ENCODE results near the gene HCN2. TPM values are rescaled to one million over a fixed set of nuclear protein-coding genes. Genes with fewer than 3 reads are reported as not detected.

Gene HCN2
- total and polyA plus RNA-seq, 2 of the 13 experiments (the other 11 are each of a cell fraction or from before 2014, with no cell fraction given): 0.01 TPM; not detected in 1

DNA sequence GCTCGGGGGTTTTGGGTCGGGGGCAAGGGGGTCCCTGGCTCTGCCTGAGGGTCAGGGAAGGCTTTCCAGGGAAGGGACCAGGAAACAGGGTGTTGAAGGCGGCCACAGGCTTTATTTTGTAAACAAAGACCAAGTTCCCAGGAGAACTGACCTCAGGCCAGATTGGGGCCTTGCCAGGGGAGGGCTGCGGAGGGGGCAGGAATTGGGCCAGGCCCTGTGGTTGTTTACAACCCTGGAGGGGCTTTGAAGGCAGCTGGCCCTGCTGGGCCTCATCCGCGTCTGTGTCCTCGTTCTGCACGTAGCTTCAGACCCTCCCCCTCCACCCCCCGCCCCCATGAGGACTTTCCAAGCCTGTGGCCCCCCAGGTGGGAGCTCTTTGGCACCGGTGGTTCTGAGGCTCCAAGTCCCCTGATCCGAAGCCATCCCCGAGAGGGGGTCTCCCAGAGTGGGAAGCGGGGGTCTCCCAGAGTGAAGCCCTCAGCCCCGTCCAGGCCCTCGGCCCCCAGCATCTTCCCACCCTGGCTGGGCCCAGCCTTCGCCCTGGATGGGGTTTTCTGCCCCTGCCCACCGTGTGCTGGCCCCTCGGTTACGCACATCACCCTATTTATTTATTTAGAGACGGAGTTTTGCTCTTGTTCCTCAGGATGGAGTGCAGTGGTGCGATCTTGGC lies 30.8 kb upstream of the HCN2 start (continued):
- TF ChIP-seq, protein P1, sequence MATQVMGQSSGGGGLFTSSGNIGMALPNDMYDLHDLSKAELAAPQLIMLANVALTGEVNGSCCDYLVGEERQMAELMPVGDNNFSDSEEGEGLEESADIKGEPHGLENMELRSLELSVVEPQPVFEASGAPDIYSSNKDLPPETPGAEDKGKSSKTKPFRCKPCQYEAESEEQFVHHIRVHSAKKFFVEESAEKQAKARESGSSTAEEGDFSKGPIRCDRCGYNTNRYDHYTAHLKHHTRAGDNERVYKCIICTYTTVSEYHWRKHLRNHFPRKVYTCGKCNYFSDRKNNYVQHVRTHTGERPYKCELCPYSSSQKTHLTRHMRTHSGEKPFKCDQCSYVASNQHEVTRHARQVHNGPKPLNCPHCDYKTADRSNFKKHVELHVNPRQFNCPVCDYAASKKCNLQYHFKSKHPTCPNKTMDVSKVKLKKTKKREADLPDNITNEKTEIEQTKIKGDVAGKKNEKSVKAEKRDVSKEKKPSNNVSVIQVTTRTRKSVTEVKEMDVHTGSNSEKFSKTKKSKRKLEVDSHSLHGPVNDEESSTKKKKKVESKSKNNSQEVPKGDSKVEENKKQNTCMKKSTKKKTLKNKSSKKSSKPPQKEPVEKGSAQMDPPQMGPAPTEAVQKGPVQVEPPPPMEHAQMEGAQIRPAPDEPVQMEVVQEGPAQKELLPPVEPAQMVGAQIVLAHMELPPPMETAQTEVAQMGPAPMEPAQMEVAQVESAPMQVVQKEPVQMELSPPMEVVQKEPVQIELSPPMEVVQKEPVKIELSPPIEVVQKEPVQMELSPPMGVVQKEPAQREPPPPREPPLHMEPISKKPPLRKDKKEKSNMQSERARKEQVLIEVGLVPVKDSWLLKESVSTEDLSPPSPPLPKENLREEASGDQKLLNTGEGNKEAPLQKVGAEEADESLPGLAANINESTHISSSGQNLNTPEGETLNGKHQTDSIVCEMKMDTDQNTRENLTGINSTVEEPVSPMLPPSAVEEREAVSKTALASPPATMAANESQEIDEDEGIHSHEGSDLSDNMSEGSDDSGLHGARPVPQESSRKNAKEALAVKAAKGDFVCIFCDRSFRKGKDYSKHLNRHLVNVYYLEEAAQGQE (IDR thresholded peaks at IDR 0.05; ENCODE audit: borderline replicate concordance in 1 of 2, low read depth in 1 of 2, low read length in 2 of 2): peak in 1 of 2 experiments; percentile 29; a peak in 1 of 4 replicates
- no peak for TF ChIP-seq MEIS2 (CRISPR knock-in tag; IDR thresholded peaks at IDR 0.05)
- TF ChIP-seq MTA1 (CRISPR knock-in tag; IDR thresholded peaks at IDR 0.05; ENCODE audit: borderline replicate concordance): 0 out of 2 replicates have a peak, but pooled peaks have one; percentile 43
- no peak for TF ChIP-seq ARNTL (CRISPR knock-in tag; IDR thresholded peaks at IDR 0.05)
- TF ChIP-seq IRF2 (CRISPR knock-in tag; IDR thresholded peaks at IDR 0.05): 0 out of 2 replicates have a peak, but pooled peaks have one; percentile 13
- TF ChIP-seq YEATS4 (CRISPR knock-in tag; IDR thresholded peaks at IDR 0.05; ENCODE audit: borderline replicate concordance): peak; percentile 32; the same call in 1 of the 2 replicates
- TF ChIP-seq MTF1 (CRISPR knock-in tag; IDR thresholded peaks at IDR 0.05): no peak
- TF ChIP-seq ZNF781 (CRISPR knock-in tag; IDR thresholded peaks at IDR 0.05; ENCODE audit: borderline replicate concordance, not compliant biosample characterization): no peak
- no peak for TF ChIP-seq TBL1XR1 (IDR thresholded peaks at IDR 0.05; ENCODE audit: borderline replicate concordance, low read length, partially characterized antibody)
- TF ChIP-seq KDM5A (IDR thresholded peaks at IDR 0.05; ENCODE audit: borderline replicate concordance, low read length): no peak
- TF ChIP-seq ZNF331 (CRISPR knock-in tag; IDR thresholded peaks at IDR 0.05): no peak
- 0 out of 2 replicates have a peak, but pooled peaks have one; percentile 16 for TF ChIP-seq MYC (CRISPR knock-in tag; IDR thresholded peaks at IDR 0.05; ENCODE audit: borderline replicate concordance)
- no peak for TF ChIP-seq HOXA7 (CRISPR knock-in tag; IDR thresholded peaks at IDR 0.05)
- TF ChIP-seq HNRNPK (IDR thresholded peaks at IDR 0.05; ENCODE audit: low read depth, low read length, poor library complexity, severe bottlenecking): no peak
- TF ChIP-seq, protein P2, sequence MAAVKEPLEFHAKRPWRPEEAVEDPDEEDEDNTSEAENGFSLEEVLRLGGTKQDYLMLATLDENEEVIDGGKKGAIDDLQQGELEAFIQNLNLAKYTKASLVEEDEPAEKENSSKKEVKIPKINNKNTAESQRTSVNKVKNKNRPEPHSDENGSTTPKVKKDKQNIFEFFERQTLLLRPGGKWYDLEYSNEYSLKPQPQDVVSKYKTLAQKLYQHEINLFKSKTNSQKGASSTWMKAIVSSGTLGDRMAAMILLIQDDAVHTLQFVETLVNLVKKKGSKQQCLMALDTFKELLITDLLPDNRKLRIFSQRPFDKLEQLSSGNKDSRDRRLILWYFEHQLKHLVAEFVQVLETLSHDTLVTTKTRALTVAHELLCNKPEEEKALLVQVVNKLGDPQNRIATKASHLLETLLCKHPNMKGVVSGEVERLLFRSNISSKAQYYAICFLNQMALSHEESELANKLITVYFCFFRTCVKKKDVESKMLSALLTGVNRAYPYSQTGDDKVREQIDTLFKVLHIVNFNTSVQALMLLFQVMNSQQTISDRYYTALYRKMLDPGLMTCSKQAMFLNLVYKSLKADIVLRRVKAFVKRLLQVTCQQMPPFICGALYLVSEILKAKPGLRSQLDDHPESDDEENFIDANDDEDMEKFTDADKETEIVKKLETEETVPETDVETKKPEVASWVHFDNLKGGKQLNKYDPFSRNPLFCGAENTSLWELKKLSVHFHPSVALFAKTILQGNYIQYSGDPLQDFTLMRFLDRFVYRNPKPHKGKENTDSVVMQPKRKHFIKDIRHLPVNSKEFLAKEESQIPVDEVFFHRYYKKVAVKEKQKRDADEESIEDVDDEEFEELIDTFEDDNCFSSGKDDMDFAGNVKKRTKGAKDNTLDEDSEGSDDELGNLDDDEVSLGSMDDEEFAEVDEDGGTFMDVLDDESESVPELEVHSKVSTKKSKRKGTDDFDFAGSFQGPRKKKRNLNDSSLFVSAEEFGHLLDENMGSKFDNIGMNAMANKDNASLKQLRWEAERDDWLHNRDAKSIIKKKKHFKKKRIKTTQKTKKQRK (IDR thresholded peaks at IDR 0.05; ENCODE audit: low read length): no peak
- TF ChIP-seq ERF (CRISPR knock-in tag; IDR thresholded peaks at IDR 0.05): 0 out of 2 replicates have a peak, but pooled peaks have one; percentile 54
- TF ChIP-seq POLR2A (IDR thresholded peaks at IDR 0.05; ENCODE audit: insufficient read depth in 1 of 2, low read depth in 2 of 2, low read length in 2 of 2): peak in 1 of 2 experiments; percentile 52; a peak in 2 of 4 replicates
- no peak for TF ChIP-seq HOXA9 (CRISPR knock-in tag; IDR thresholded peaks at IDR 0.05; ENCODE audit: borderline replicate concordance)
- peak; percentile 56 for TF ChIP-seq HDAC2 (CRISPR knock-in tag; IDR thresholded peaks at IDR 0.05)
- TF ChIP-seq HMG20A (CRISPR knock-in tag; IDR thresholded peaks at IDR 0.05; ENCODE audit: borderline replicate concordance): no peak
- no peak for TF ChIP-seq ZNF777 (CRISPR knock-in tag; IDR thresholded peaks at IDR 0.05)
- no peak for TF ChIP-seq ZNF546 (CRISPR knock-in tag; conservative IDR thresholded peaks at IDR 0.05)
- no peak for TF ChIP-seq ZNF251 (CRISPR knock-in tag; IDR thresholded peaks at IDR 0.05)
- TF ChIP-seq GATAD2A (CRISPR knock-in tag; IDR thresholded peaks at IDR 0.05): peak; percentile 56; the same call in 1 of the 2 replicates
- no peak for TF ChIP-seq IKZF4 (CRISPR knock-in tag; IDR thresholded peaks at IDR 0.05; ENCODE audit: borderline replicate concordance, low read depth, not compliant biosample characterization)

Measured in HepG2 (cell line).